ENCODE results near the gene PSMB4.
"Not testable (repeated sequence)": the region's sequence is repeated elsewhere in the genome, so short reads cannot be mapped to it uniquely, and the experiment has no call there.

The PSMB4 gene

GRCh38 chr1:151390221-151391078 lies 8.9 kb upstream of the PSMB4 start:
- not testable (repeated sequence) for DNase-seq

DNA sequence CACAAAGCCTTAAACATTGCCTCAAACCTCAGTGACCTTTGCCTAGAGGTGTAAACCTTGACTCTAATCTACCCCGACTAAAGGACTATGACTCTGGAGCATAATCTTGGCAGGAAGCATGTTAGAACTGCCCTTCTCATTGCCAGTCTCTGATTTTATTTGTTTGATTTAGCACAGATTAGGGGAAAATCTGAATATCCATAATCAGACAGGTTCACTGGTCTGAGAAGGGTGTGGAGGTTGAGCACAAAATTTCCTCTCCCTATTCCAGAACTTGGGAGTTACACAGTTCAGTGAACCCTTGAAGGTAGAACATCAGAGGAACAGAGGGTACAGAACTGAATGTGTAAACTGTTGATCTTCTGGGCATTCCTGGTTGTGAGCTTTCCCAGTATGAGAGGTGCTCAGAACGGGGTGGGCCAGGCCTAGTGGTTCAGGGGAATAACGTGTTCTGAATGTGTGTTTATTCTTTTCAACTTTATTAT lies 8.3 kb upstream of the PSMB4 start:
- no peak for DNase-seq

- DNase-seq: no peak
Observed at GRCh38 chr1:151393583-151393982, 5.8 kb upstream of the PSMB4 start.

GRCh38 chr1:151396265-151396664 lies 3.1 kb upstream of the PSMB4 start:
- DNase-seq: not testable (repeated sequence)

- no peak for DNase-seq
Observed at GRCh38 chr1:151401125-151401788, 1.9 kb downstream of the PSMB4 start.

DNA sequence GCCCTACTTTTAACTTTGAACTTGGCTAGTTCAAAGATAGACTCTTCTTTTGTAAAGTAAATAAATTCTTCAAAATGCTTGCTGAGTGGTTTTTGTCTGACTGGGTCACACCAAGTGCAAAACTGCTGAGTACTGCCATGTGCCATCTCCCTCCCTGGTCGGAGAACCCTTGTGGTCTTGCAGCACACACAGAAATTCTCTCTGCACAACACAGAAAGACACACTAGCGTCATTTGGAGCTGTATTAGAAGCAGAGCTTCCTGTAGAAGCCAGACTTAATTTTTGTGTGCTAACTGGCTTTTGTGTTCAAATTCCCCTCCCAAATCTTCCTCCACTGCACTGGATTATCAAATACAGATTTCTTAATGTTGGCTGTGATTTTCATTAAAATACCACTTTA lies 2.5 kb downstream of the PSMB4 start:
- no peak for DNase-seq

GRCh38 chr1:151402764-151403163 lies 3.4 kb downstream of the PSMB4 start:
- DNase-seq: no peak

DNA sequence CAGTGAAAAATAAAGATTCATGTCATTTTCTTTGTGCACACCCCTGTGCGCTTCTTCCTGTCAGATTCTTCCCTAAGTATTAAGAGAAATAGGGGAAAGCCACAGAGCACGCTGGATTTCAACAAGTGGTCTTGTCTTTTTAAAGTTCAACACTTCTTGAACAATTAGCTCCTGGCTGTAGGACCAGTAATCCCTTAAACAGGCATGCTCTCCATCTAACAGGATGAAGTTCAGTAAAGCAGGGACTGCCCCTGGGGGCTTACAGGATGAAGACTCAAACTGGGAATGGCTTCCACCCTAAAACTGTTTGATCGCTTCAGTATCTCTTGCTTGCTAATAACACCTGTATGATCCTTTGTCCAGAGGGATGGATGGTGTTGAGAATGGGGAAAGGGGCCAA lies 4.2 kb downstream of the PSMB4 start:
- DNase-seq: no peak

- no peak for DNase-seq
Observed at GRCh38 chr1:151405187-151405951, 6.0 kb downstream of the PSMB4 start.

DNA sequence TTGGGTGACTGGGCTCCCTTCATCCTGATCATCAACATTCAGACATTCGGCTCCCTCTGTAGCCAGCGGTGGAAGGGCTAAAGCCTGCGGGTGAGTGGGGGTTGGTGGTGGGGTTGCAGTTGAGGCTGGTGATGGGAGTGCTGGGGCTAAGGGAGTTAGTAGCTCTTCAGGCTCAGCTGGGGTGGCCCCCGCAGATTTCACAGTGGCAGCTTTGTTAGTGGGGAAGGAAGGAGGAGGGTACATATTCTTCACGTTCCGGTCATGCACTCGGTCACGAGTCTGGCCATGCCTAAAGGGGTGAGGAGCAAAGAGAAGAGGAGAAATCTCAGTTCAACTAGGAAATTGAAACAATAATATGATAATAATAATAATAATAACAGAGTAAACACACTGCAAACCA lies 6.8 kb downstream of the PSMB4 start:
- DNase-seq: no peak

GRCh38 chr1:151407304-151407703 lies 7.9 kb downstream of the PSMB4 start:
- no peak for DNase-seq

DNA sequence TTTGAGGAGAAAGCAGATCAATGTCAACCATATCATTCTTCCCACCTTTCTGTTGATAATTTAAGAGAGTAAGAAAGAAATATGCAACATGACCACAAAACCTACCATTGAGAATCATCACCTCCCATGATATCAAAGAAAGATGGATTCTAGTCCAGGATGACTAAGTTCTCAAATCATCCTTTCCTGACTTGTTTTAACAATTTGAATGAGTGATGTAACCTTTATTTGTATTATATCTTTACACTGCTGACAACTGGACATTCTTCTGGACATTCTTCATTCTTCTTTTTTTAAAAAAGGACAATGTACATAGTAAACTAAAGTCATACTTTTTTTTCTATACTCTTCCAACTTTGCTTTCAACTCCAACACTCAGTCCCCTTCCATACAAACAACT lies 9.5 kb downstream of the PSMB4 start:
- DNase-seq: no peak

DNA sequence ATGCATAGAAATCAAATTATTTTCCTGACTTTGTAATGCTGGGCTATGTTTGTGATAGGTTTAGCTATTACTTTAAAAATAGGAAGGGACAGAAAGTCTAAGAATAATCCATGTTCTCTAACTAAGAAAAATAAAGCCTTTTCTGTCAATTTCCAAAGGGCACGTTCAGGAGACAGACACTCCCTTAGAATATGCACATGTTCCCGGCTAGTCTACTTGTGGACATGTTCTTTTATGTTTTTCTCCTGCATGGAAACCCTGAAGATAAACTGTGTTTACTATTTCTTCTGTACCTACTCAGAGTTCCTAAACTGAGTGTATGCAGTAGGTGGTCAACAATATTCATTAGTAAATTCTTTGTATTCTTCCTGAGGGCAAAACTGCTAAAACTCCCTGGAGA lies 12.5 kb downstream of the PSMB4 start:
- no peak for DNase-seq

DNA sequence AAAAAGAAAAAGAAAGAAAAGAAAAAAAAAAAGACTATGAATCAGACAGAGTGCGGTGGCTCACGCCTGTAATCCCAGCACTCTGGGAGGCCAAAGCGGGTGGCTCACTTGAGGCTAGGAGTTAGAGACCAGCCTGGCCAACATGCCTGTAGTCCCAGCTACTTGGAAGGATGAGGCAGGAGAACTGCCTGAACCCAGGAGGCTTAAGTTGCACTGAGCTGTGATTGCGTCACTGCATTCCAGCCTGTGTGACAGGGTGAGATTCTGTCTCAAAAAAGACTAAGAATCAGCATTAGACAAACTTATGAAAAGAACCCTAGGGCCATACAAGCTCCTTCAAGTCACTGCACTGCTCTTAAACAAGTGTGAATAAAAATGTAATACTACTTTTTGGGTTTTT lies 16.9 kb downstream of the PSMB4 start:
- DNase-seq: no peak

DNA sequence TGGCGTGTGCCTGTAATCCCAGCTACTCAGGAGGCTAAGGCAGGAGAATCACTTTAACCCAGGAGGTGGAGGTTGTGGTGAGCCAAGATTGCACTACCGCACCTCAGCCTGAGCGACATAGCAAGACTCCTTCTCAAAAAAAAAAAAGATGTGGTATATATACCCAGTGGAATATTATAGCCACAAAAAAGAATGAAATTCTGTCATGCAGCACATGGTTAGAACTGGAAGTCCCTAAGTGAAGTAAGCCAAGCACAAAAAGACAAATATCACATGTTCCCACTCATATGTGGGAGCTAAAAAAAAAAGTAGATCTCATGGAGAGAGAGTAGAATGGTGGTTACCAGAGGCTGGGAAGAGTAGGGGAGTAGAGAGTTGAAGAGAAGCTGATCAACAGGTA lies 18.7 kb downstream of the PSMB4 start:
- no peak for DNase-seq

DNA sequence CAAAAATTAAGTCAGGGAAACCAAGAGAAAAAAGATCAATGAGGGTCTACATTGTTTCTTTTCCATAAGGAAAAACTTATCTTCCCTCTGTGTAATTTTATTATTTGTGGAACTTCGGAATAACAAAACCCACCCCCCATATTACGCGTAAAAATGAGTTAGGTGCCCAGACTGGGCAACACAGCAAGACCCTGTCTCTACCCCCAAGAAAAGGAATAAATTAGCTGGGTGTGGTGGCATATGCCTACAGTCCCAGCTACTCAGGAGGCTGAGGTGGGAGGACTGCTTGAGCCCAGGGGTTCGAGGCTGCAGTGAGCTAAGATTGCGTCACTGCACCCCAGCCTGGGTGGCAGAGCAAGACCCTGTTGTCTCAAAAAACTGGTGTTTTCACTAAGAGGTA lies 20.4 kb downstream of the PSMB4 start:
- no peak for DNase-seq

DNA sequence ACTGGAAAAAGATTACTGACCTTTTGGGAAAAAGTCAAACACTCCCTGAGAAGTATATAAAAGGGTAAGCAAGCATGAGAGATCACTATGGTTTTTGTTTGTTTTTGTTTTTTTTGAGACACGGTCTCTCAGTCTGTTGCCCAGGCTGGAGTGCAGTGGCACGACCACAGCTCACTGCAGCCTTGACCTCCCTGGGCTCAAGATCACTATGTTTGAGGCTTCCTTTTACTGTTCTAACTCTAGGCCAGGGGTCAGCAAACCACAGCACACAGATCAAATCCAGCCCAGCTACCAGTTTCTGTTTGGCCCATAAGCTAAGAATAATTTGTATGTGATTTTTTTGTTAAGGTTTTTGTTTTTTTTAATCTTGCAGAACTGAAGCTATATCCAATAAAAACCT lies 25.7 kb downstream of the PSMB4 start:
- no peak for DNase-seq

GRCh38 chr1:151428068-151428467 lies 28.7 kb downstream of the PSMB4 start:
- DNase-seq: no peak

DNA sequence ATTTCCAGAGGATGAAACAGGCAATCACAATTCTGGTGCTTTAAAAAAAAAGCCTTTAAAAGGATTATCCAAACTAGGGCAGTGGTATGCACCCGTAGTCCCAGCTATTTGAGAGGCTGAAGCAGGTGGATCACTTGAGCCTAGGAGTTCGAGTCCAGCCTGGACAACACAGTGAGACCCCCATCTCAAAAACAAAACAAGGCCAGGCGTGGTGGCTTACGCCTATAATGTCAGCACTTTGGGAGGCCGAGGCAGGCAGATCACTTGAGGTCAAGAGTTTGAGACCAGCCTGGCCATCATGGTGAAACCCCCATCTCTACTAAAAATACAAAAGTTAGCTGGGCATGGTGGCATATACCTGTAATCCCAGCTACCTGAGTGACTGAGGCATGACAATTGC lies 34.5 kb downstream of the PSMB4 start:
- not testable (repeated sequence) for DNase-seq

GRCh38 chr1:151435174-151435573 lies 35.8 kb downstream of the PSMB4 start:
- DNase-seq: no peak

DNA sequence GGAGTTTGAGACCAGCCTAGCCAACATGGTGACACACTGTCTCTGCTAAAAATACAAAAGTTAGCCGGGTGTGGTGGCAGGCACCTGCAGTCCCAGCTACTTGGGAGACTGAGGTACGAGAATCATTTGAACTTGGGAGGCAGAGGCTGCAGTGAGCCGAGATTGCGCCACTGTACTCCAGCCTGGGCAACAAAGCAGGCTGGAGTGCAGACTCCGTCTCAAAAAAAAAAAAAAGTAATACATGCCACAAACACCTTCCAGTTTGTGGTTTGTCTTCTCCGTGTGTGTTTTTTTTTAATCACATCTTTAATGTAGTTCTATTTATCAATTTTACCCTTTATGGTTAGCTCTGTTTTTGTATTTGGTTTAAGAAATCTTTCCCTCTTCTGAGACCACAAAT lies 37.6 kb downstream of the PSMB4 start:
- DNase-seq: no peak

DNA sequence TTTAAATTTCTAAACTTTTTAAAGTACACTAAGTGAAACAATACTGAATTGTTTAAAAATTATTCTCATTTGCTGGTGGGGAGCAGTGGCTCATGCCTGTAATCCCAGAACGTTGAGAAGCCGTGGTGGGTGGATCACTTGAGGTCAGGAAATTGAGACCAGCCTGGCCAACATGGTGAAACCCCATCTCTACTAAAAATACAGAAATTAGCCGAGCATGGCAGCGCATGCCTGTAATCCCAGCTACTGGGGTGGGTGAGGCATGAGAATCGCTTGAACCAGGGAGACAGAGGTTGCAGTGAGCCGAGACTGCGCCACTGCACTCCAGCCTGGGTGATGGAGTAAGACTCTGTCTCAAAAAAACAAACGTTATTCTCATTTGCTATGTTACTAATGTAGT lies 38.0 kb downstream of the PSMB4 start:
- not testable (repeated sequence) for DNase-seq

Measured in NCI-H2171 treated with DMSO at 0.1 percent for 48 hours (cell line).